A549 (cell line): ENCODE data around the gene NSRP1. TPM values are rescaled to one million over a fixed set of nuclear protein-coding genes. Genes with fewer than 3 reads are reported as not detected.

Source experiments
- ATAC-seq, 2 experiments: fragments of 200-7000 bp in 1 of 2; fragments of >200 bp in 1 of 2; cut with Nextera tagmentation in 1 of 2; cut with Tn5 transposase in 1 of 2; 3 replicates each; pipeline versions ENCODE4 v1.8.0 to v1.9.1; 2018 to 2020; ENCODE audit warnings: mild to moderate bottlenecking in 1 of 2, moderate library complexity in 1 of 2
- CTCF ChIA-PET: fragments of 300-600 bp; sonication (Branson Sonifier 250); formaldehyde crosslinking; extraction: SDS; loops from one replicate; lab custom pipeline; 2021; ENCODE audit warnings: antibody characterized with exemption, inconsistent platforms; lab: Yijun Ruan, JAX
- POLR2A ChIA-PET: fragments of 350-600 bp; formaldehyde crosslinking; extraction: SDS; loops from one replicate; lab custom pipeline; 2021; ENCODE audit warnings: antibody characterized with exemption, inconsistent platforms; lab: Yijun Ruan, JAX
- DNase-seq, 2 experiments: peaks; one replicate each; pipeline versions ENCODE4 v3.0.0 to v3.0.0-alpha.2; 2011 to 2016; ENCODE audit warnings: low read depth in 1 of 2, low spot score in 1 of 2
- FAIRE-seq: peaks from 2 replicates; lab custom pipeline; 2011; peaks lifted over from hg19 to GRCh38; lab: Jason Lieb, UNC
- H3K27ac ChIP-seq, 2 experiments: fragments of >200 bp; sonication (Bioruptor Twin); formaldehyde crosslinking; 3 replicates each; pipeline ENCODE4 v1.5.1; 2016 to 2017
- H3K4me1 ChIP-seq: fragments of >200 bp; sonication (Bioruptor Twin); formaldehyde crosslinking; 3 replicates; pipeline ENCODE4 v1.6.1; 2016
- H3K4me2 ChIP-seq: fragments of >200 bp; sonication (Bioruptor Twin); formaldehyde crosslinking; 3 replicates; pipeline ENCODE4 v1.6.1; 2016
- H3K4me3 ChIP-seq: fragments of >200 bp; sonication (Bioruptor Twin); formaldehyde crosslinking; 3 replicates; pipeline ENCODE4 v1.5.1; 2016
- H3K9me3 ChIP-seq: fragments of >200 bp; sonication (Bioruptor Twin); formaldehyde crosslinking; 3 replicates; pipeline ENCODE4 v1.6.1; 2016
- CBX2 ChIP-seq: fragments of 200-600 bp; sonication (generic); IDR thresholded peaks from 2 replicates; pipeline ENCODE4 v1.6.1; 2016; ENCODE audit warnings: low read depth, mild to moderate bottlenecking, borderline replicate concordance
- CBX8 ChIP-seq: fragments of 200-600 bp; sonication (generic); IDR thresholded peaks from 2 replicates; pipeline ENCODE4 v1.6.1; 2016
- CHD2 ChIP-seq: fragments of 150-350 bp; IDR thresholded peaks from 2 replicates; pipeline ENCODE4 v1.6.1; 2014; ENCODE audit warnings: low read length; ENCODE audit not compliant: partially characterized antibody
- CTCF ChIP-seq: fragments of >200 bp; sonication (Bioruptor Twin); formaldehyde crosslinking; IDR thresholded peaks from 3 replicates; pipeline ENCODE4 v1.5.1; 2016
- EHF ChIP-seq: fragments of 250-450 bp; sonication (Bioruptor Pico); IDR thresholded peaks from 2 replicates; pipeline ENCODE4 v1.5.0; 2020; ENCODE audit warnings: mild to moderate bottlenecking
- ESRRA ChIP-seq: fragments of 150-350 bp; IDR thresholded peaks from 2 replicates; pipeline ENCODE4 v1.6.1; 2014; ENCODE audit warnings: mild to moderate bottlenecking, low read length, borderline replicate concordance
- FOSB ChIP-seq: fragments of 250-450 bp; sonication (Bioruptor Pico); IDR thresholded peaks from 2 replicates; pipeline ENCODE4 v1.5.0; 2020; ENCODE audit warnings: mild to moderate bottlenecking, moderate library complexity
- GATA3 ChIP-seq: IDR thresholded peaks from 2 replicates; pipeline ENCODE4 v1.6.1; 2012; ENCODE audit warnings: borderline replicate concordance
- HMGXB4 ChIP-seq: fragments of 250-450 bp; sonication (Bioruptor Pico); IDR thresholded peaks from 2 replicates; pipeline ENCODE4 v1.5.0; 2021; ENCODE audit warnings: mild to moderate bottlenecking, moderate library complexity, borderline replicate concordance
- JUNB ChIP-seq: fragments of >200 bp; sonication (Bioruptor Twin); formaldehyde crosslinking; IDR thresholded peaks from 2 replicates; pipeline ENCODE4 v1.6.1; 2016
- KDM1A ChIP-seq: fragments of 200-600 bp; sonication (generic); IDR thresholded peaks from 2 replicates; pipeline ENCODE4 v1.6.1; 2016; ENCODE audit warnings: low read depth, mild to moderate bottlenecking
- KDM5A ChIP-seq: fragments of 200-600 bp; sonication (generic); IDR thresholded peaks from 2 replicates; pipeline ENCODE4 v1.6.1; 2016; ENCODE audit warnings: antibody characterized with exemption, mild to moderate bottlenecking
- MAFK ChIP-seq: fragments of 450-650 bp; IDR thresholded peaks from 2 replicates; pipeline ENCODE4 v1.6.1; 2014; ENCODE audit not compliant: partially characterized antibody
- MYC ChIP-seq: IDR thresholded peaks from 2 replicates; pipeline ENCODE4 v1.6.1; 2012; ENCODE audit warnings: mild to moderate bottlenecking, inconsistent platforms, low read length, improper control_type of control experiment, borderline replicate concordance
- NPAS2 ChIP-seq: fragments of 250-450 bp; sonication (Bioruptor Pico); IDR thresholded peaks from 2 replicates; pipeline ENCODE4 v1.8.0; 2022; ENCODE audit warnings: mild to moderate bottlenecking, moderate library complexity, borderline replicate concordance
- NR3C1 ChIP-seq: fragments of >200 bp; sonication (Bioruptor Twin); formaldehyde crosslinking; IDR thresholded peaks from 3 replicates; pipeline ENCODE4 v1.6.1; 2017
- POLR2A ChIP-seq: IDR thresholded peaks from 2 replicates; pipeline ENCODE4 v1.6.1; 2012; ENCODE audit warnings: mild to moderate bottlenecking, low read length
- POLR2AphosphoS2 ChIP-seq: conservative IDR thresholded peaks from 2 replicates; pipeline ENCODE4 v1.6.1; 2012; ENCODE audit warnings: low read length, improper control_type of control experiment, inconsistent platforms
- RAD21 ChIP-seq, 2 experiments: fragments of >200 bp in 1 of 2; sonication (Bioruptor Twin) in 1 of 2; formaldehyde crosslinking in 1 of 2; IDR thresholded peaks in 1 of 2; conservative IDR thresholded peaks in 1 of 2; 2 replicates in 1 of 2; 3 replicates in 1 of 2; pipeline ENCODE4 v1.6.1; 2012 to 2018; ENCODE audit warnings: inconsistent platforms in 1 of 2
- RCOR1 ChIP-seq: fragments of 150-350 bp; IDR thresholded peaks from 2 replicates; pipeline ENCODE4 v1.6.1; 2014; ENCODE audit warnings: antibody characterized with exemption, low read length, low read depth
- RFX5 ChIP-seq: fragments of 450-650 bp; IDR thresholded peaks from 2 replicates; pipeline ENCODE4 v1.7.1; 2014; ENCODE audit warnings: antibody characterized with exemption, mild to moderate bottlenecking, moderate library complexity
- RNF2 ChIP-seq: fragments of 200-600 bp; sonication (generic); IDR thresholded peaks from 2 replicates; pipeline ENCODE4 v1.6.1; 2016; ENCODE audit warnings: low read depth, mild to moderate bottlenecking, antibody characterized with exemption, moderate library complexity, borderline replicate concordance
- SMC3 ChIP-seq: fragments of >200 bp; sonication (Bioruptor Twin); formaldehyde crosslinking; IDR thresholded peaks from 3 replicates; pipeline ENCODE4 v1.6.1; 2018; ENCODE audit warnings: inconsistent platforms
- SREBF2 ChIP-seq: fragments of 450-650 bp; IDR thresholded peaks from 2 replicates; pipeline ENCODE4 v1.6.1; 2014; ENCODE audit warnings: mild to moderate bottlenecking, moderate library complexity
- ZFP36 ChIP-seq: fragments of 450-650 bp; IDR thresholded peaks from 2 replicates; pipeline ENCODE4 v1.6.1; 2014; ENCODE audit warnings: borderline replicate concordance; ENCODE audit not compliant: partially characterized antibody
- ZNF302 ChIP-seq: fragments of 250-450 bp; sonication (Bioruptor Pico); IDR thresholded peaks from 2 replicates; pipeline ENCODE4 v1.9.0; 2021; ENCODE audit warnings: inconsistent platforms, mild to moderate bottlenecking, moderate library complexity
- WGBS: methylation state at CpG from one replicate; pipeline ENCODE4 v1.1.6; 2017; ENCODE audit errors: missing lambda C conversion rate; 5-methylcytosine and 5-hydroxymethylcytosine counted together
- polyA plus RNA-seq, 4 experiments: library from polyadenylated mRNA; depleted of rRNA in 3 of 4; stranded (reverse); fragments of >200 nt; fragmentation: RNase III in 1 of 4; extraction: RNeasy Plus Mini Kit Qiagen cat#74134 plus additional on column Dnase treatment in 1 of 4; gene quantifications; 2 replicates in 3 of 4; 3 replicates in 1 of 4; pipeline ENCODE4 v1.2.3, GENCODE V29; 2011 to 2017
- TF ChIP-seq, protein P1 (sequence below): IDR thresholded peaks from 2 replicates; pipeline ENCODE4 v1.6.1; 2012

The NSRP1 gene
- polyA plus RNA-seq, 2 of the 4 experiments (the other 2 are of a cell fraction), result 30.9 to 39.6 TPM

DNA sequence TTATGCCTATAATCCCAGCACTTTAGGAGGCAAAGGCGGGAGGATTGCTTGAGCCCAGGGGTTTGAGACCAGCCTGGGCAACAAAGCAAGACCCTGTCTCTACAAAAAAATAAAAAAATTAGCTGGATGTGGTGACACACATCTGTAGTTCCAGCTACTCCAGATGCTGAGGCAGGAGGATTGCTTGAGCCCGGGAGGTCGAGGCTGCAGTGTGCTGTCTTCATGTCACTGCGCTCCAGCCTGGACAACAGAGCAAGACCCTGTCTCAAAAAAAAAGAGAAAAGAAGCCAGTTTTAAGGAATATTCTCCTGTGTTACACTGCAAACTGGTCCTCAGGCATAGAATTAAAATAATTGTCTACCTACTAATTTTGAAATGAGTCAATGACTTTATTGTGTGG is 47.9 kb downstream of the NSRP1 start (continued):
- TF ChIP-seq HMGXB4 (CRISPR knock-in tag) (no peak), KDM5A (no peak), CBX8 (no peak), POLR2AphosphoS2 (no peak)
- TF ChIP-seq, protein P1, sequence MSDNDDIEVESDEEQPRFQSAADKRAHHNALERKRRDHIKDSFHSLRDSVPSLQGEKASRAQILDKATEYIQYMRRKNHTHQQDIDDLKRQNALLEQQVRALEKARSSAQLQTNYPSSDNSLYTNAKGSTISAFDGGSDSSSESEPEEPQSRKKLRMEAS, result no peak

DNA sequence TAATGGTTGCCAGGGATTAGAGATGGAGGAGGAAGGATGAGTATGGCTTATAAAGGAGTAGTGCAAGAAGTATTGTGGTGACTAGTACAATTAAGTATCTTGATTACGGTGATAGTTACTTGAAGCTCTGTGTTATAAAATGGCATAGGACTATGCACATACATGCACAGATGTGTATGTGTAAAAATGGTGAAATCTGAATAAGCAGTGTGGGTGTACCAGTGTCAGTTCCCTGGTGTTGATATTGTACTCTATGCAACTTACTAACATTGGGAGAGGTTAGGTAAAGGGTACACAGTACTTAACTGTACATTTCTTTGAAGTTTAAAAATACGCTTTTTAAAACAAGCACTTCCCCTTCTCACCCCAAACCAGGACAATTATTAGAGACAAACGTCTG is 48.5 kb downstream of the NSRP1 start:
- TF ChIP-seq ZNF302 (CRISPR knock-in tag) (no peak), NR3C1 (no peak), SMC3 (no peak), GATA3 (no peak), EHF (CRISPR knock-in tag) (no peak), RNF2 (no peak), RAD21 (conservative IDR thresholded peaks at IDR 0.05 in 1 of 2, IDR thresholded peaks at IDR 0.05 in 1 of 2) (no peak), CTCF (no peak), CBX2 (no peak), FOSB (no peak), POLR2A (no peak), MAFK (no peak), KDM1A (no peak), SREBF2 (no peak), RFX5 (no peak), NPAS2 (CRISPR knock-in tag) (no peak)
- TF ChIP-seq, protein P1, result no peak
- Histone ChIP-seq H3K27ac (no peak overlapping the region), H3K4me3 (no peak overlapping the region), H3K9me3 (no peaks in the 10 kb centered on the region), H3K4me2 (no peak overlapping the region), H3K4me1 (peaks cover 8% of the 10 kb centered on the region; the same call in 1 of the 3 replicates)
- ChIA-PET POLR2A (no interaction called here), CTCF (interaction anchor here (1.5 to 5.0 kb wide), 3 partner anchors 20 to 72 kb away, joined by 5 to 17 read pairs (median 8); no protein-coding TSS in a partner anchor)
- no peak for FAIRE-seq
- WGBS, result 86% methylated on average over 3 of the region's 3 CpGs
- no peak for DNase-seq
- no peak for ATAC-seq

GRCh38 chr17:30165960-30166359 is 49.3 kb downstream of the NSRP1 start:
- peaks cover 8% of the 10 kb centered on the region; the same call in 1 of the 3 replicates for H3K4me1 ChIP-seq
- CTCF ChIA-PET, result interaction anchor here (0.8 to 5.0 kb wide), 4 partner anchors 9 to 71 kb away, joined by 3 to 17 read pairs (median 6); no protein-coding TSS in a partner anchor
- H3K27ac ChIP-seq, result no peak overlapping the region
- ATAC-seq (no peak), DNase-seq (no peak), FAIRE-seq (no peak)
- POLR2A ChIA-PET, result no interaction called here
- H3K4me3 ChIP-seq, result no peak overlapping the region
- WGBS, result 84% methylated on average over 1 of the region's 1 CpG
- no peaks in the 10 kb centered on the region for H3K9me3 ChIP-seq
- no peak overlapping the region for H3K4me2 ChIP-seq
- TF ChIP-seq MAFK (no peak), CHD2 (no peak), RCOR1 (no peak), JUNB (no peak), ESRRA (no peak), MYC (no peak), CTCF (no peak), ZFP36 (no peak), RNF2 (no peak), EHF (CRISPR knock-in tag) (no peak), KDM5A (no peak)
